ENCODE data around the gene ARL14EP. TPM values are rescaled to one million over a fixed set of nuclear protein-coding genes. Genes with fewer than 3 reads are reported as not detected.

ARL14EP gene
- total RNA-seq, 6 experiments from 2014 or later, result 10.3 to 19.3 (median 14.2) TPM

DNA sequence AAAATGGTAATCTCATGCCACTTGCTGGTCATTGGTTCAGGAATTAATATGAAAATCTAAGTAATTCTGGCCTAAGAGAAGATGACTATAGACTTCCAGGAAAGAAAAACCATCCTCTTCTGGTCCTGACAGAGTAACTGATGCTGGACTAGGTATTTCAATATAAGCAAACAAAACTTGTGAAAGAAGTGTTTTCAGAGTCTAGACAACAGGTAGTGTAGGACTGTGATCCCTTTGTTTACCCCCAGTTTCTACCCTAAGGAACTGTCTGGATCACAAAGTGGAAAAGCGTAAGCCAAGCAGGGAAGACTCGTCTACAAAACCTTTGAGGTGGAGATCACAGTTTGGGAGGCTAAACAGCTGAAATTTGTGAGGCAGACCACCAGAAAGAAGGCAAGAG lies 30.4 kb upstream of the ARL14EP start:
- Histone ChIP-seq H3K4me1 (no peaks in the 10 kb centered on the region), H3K27ac (no peak overlapping the region), H3K4me3 (no peak overlapping the region), H3K27me3 (no peaks in the 10 kb centered on the region), H3K36me3 (no peaks in the 10 kb centered on the region), H3K9me3 (no peaks in the 10 kb centered on the region)
- no peak for DNase-seq
- intact Hi-C loops (cut with DNase I), result no loop called here
- 54% methylated on average over 2 of the region's 2 CpGs for WGBS (ENCODE audit: insufficient coverage, low coverage, low lambda C conversion rate, missing lambda C conversion rate)
- peak in 3 of 4 donors; percentile 53 to 61 (median 59) for ATAC-seq
- TF ChIP-seq, protein P1, sequence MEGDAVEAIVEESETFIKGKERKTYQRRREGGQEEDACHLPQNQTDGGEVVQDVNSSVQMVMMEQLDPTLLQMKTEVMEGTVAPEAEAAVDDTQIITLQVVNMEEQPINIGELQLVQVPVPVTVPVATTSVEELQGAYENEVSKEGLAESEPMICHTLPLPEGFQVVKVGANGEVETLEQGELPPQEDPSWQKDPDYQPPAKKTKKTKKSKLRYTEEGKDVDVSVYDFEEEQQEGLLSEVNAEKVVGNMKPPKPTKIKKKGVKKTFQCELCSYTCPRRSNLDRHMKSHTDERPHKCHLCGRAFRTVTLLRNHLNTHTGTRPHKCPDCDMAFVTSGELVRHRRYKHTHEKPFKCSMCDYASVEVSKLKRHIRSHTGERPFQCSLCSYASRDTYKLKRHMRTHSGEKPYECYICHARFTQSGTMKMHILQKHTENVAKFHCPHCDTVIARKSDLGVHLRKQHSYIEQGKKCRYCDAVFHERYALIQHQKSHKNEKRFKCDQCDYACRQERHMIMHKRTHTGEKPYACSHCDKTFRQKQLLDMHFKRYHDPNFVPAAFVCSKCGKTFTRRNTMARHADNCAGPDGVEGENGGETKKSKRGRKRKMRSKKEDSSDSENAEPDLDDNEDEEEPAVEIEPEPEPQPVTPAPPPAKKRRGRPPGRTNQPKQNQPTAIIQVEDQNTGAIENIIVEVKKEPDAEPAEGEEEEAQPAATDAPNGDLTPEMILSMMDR (IDR thresholded peaks at IDR 0.05), result no peak
- TF ChIP-seq POLR2A (IDR thresholded peaks at IDR 0.05), result no peak

DNA sequence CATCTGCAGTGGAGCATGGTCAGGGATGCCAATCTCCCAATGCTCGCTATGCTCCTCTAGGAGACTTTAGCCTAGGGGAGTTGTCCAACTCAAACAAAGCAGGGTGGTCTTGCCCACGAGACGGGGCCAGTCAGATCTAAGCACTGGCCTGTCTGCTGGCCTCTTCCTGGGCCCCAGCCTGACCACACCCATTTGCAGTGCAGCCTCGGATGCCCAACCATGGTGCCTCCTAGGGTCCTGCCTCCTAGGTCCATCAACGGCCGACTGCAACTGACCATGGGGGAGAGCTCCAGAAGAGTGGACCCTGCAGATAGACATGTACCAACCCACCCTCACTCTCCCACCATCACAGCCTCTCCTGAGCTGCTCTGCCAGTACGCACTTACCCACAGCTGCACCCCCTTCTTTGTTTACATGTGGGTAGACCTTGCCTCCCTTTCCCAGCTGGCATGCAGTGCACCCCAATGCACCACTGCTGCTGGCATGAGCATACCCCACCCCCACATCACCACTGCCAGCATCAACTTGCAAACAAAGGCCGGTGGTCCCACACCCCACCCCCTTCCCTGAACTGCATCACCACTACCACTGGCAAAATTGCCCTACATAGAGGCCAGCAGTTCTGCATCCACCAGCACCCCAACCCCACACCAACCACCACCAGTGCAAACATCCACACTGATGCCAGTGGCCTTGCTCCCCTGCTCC lies 27.6 kb upstream of the ARL14EP start:
- Histone ChIP-seq H3K27me3 (no peaks in the 10 kb centered on the region), H3K4me1 (no peaks in the 10 kb centered on the region), H3K27ac (no peak overlapping the region), H3K9me3 (no peaks in the 10 kb centered on the region), H3K36me3 (no peaks in the 10 kb centered on the region), H3K4me3 (no peak overlapping the region)
- TF ChIP-seq, protein P1 (IDR thresholded peaks at IDR 0.05), result no peak
- TF ChIP-seq POLR2A (IDR thresholded peaks at IDR 0.05), result no peak
- DNase-seq (no peak), ATAC-seq (peak in 1 of 4 donors; percentile 23)
- intact Hi-C loops (cut with DNase I), result no loop called here
- WGBS (ENCODE audit: insufficient coverage, low coverage, low lambda C conversion rate, missing lambda C conversion rate), result 67% methylated on average over 1 of the region's 8 CpGs

DNA sequence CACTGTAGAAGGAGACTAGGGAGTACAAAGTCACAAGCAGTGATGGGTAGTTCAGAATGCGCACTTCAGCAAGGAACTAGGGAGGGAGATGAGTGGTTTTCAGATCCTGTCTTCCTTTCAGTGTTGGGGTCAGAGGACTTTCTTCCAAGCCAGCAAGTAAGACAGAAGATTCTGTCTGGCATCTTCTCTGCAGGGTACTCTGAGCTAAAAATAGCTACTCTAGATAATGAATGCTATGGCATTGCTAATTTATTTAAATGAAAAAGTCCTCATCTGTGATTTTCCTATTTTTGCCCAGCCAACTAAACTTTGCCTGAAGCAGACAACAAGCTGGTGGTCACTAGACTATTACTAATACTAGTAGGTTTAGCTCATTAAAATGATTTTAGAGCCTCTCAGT lies 18.3 kb upstream of the ARL14EP start:
- 83% methylated on average over 1 of the region's 1 CpG for WGBS (ENCODE audit: insufficient coverage, low coverage, low lambda C conversion rate, missing lambda C conversion rate)
- intact Hi-C loops (cut with DNase I), result no loop called here

DNA sequence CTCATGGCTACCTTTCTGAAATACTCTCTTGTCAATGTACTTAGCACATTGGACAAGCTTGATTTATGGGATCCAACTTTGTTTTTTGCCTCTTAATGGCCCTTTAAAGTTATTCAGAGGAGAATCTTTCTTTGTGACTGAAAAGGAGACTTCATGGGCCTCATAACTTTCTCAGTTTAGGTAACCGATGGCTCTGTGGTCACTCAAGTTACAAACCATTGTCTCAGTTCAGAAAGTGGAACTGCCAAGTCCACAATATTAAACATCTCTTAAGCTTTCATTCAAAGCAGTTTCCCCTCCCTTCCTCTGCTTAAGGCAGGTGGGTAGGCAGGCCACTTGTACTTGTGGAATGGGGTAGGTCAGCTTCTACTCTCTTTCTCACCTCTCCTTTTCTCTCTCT lies 12.3 kb upstream of the ARL14EP start:
- Histone ChIP-seq H3K4me1 (no peaks in the 10 kb centered on the region), H3K9me3 (no peaks in the 10 kb centered on the region), H3K27ac (no peak overlapping the region), H3K4me3 (no peak overlapping the region), H3K36me3 (no peaks in the 10 kb centered on the region), H3K27me3 (peaks cover 0 to 3% of the 10 kb centered on the region in 2 donors)
- intact Hi-C loops (cut with DNase I), result no loop called here
- ATAC-seq (no peak), DNase-seq (no peak)
- WGBS (ENCODE audit: insufficient coverage, low coverage, low lambda C conversion rate, missing lambda C conversion rate), result 78% methylated on average over 1 of the region's 1 CpG
- TF ChIP-seq, protein P1 (IDR thresholded peaks at IDR 0.05), result no peak
- TF ChIP-seq POLR2A (IDR thresholded peaks at IDR 0.05), result no peak

More for the DNA sequence above, 18.3 kb upstream of the ARL14EP start:
- ATAC-seq (no peak), DNase-seq (no peak)
- Histone ChIP-seq H3K36me3 (no peaks in the 10 kb centered on the region), H3K4me3 (no peak overlapping the region), H3K27me3 (peaks cover 0 to 3% of the 10 kb centered on the region in 2 donors), H3K4me1 (no peaks in the 10 kb centered on the region), H3K27ac (no peak overlapping the region), H3K9me3 (no peaks in the 10 kb centered on the region)
- TF ChIP-seq POLR2A (IDR thresholded peaks at IDR 0.05), result no peak
- TF ChIP-seq, protein P1 (IDR thresholded peaks at IDR 0.05), result no peak
